Heart left ventricle (tissue), 13 donors: Measurements from ENCODE around the gene KCNK18.

Source experiments
- CTCF ChIP-seq, 12 donors: fragments of 200-600 bp; sonication (generic) in 4 of 12; IDR thresholded peaks; one replicate each; pipeline versions ENCODE4 v1.5.0 to v1.8.0; 2018 to 2022; ENCODE audit warnings: antibody characterized with exemption in 12 of 12, mild to moderate bottlenecking in 5 of 12
- POLR2A ChIP-seq, 2 donors: fragments of 450-650 bp; IDR thresholded peaks; one replicate each; pipeline ENCODE4 v1.6.1; 2017; ENCODE audit warnings: antibody characterized with exemption in 2 of 2, mild to moderate bottlenecking in 2 of 2, moderate library complexity in 2 of 2
- donor health status: ischemic (EF 13 %, LVEDD 7.1; RV severe dilation, severe dysfunction).
- donor health status: DM: no; HTN: yes; CAD: no.
- donor health status: DM: no; HTN: no; CAD: no.
- donor health status: ischemic (EF 25% LVEDD 6.9; RV normal size, moderate dysfunction).
- donor health status: ischemic (EF 25% LVEDD 5.7; RV mildly dilated, moderate dysfunction).
- donor health status: ischemic (EF 35%, LVEDD 5.7; RV mildly dilated, moderate dysfunction).
- donor health status: nonischemic (EF 11% LVEDD 7.7; RV severe dilation, severe dysfunction).
- donor health status: DM: yes; HTN: yes; CAD: no.
- donor health status: PGD.
- donor health status: ischemic (EF 29% LVEDD 5.4; RV normal size, mild dysfunction).
- donor health status: nonischemic (EF 23%, LVEDD 6.1; RV moderate dilation, normal function).

GRCh38 chr10:117170244-117170643 lies 27.0 kb upstream of the KCNK18 start:
- TF ChIP-seq CTCF (IDR thresholded peaks at IDR 0.05): no peak
- TF ChIP-seq POLR2A (IDR thresholded peaks at IDR 0.05): no peak
